ENCODE measurements around the gene NRG2.

Gene NRG2

GRCh38 chr5:139810341-139811273, 232.5 kb downstream of the NRG2 start:
- DNase-seq (ENCODE audit: low spot score), result no peak

DNA sequence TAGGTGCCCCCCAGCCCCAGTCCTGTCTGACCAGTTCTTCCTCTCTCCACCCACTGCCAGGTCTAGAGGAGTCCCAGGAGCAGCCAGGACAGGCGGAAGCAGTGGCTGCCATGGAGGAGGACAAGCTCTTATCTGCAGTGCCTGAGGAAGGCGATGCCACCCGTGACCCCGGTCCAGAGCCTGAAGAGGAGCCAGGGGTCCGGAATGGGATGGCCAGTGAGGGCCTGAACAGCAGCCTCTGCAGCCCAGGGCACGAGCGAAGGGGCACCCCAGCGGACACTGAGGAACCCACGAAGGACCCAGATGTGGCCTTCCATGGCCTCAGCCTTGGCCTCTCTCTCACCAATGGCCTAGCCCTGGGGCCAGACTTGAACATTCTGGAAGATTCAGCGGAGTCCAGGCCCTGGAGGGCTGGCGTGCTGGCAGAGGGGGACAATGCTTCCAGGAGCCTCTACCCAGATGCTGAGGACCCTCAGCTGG, 233.7 kb downstream of the NRG2 start:
- DNase-seq (ENCODE audit: low spot score), result no peak

- peak; percentile 84 for DNase-seq (ENCODE audit: low spot score)
Observed at GRCh38 chr5:139808481-139809330, 234.4 kb downstream of the NRG2 start.

GRCh38 chr5:139807647-139808030, 235.5 kb downstream of the NRG2 start:
- no peak for DNase-seq (ENCODE audit: low spot score)

DNA sequence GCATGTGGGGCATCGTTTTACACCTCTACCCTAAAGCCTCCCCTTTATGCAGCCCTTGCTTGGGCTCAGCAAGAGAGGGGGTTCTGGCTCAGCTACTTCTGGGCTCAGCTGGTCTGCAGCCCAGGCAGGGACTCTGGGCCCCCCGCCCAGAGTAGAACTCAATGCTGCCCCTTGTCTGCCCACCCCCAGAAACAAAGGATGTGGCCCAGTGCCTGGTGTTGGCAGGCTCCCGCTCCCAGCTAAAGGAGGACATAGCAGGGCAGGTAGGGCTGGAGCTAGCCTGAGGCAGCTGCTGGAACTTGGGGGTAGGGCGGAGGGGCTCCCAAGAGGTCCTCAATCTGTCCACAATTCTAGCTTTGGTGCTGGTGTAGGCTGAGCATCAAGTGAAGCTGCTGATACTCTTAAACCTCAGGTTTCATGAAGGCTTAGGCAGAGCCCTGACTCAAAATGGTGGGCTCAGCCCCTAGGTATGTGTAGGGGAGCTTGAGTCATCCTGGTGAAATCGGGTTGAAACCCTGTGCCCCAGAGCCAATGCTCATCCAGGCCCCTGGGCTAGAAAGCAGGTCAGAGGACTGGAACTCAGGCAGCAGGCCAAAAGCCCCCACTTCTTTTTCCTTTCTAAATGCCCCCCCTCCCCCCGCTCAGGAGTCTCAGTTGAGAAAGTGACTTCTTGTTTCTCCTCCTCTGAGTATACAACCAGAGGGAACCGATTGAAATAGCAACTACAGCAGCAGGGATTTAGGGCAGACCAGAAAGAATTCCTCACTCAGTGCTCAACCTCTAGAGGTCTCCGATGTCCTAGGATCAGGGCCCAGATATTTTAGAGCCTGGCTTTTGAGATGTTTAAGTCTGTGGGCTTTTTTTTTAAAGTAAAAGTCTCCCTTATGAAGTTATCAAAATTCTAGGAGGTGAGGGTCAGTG, 236.1 kb downstream of the NRG2 start:
- DNase-seq (ENCODE audit: low spot score), result no peak

DNA sequence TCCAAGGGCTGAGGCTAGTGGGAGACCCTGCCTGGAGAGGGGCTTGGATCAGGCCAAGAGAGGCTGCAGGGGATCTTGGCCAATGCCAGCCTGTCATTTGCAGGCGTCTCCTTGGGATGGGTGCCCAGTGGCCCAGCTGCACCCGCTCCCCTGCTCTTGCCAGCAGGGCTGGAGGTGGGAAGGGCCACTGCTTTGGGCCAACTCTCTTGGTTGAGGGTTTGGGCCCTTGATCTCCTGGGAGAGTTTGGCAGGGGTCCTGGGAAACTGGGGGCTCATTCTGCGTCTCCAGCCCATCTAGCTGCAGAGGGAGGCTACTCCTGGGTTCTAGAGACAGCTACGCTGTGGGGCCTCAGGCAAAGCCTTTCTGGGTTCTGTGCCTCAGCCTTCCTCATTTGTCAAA, 237.0 kb downstream of the NRG2 start:
- no peak for DNase-seq (ENCODE audit: low spot score)

GRCh38 chr5:139805545-139805944, 237.6 kb downstream of the NRG2 start:
- DNase-seq (ENCODE audit: low spot score), result no peak

GRCh38 chr5:139804800-139805397, 238.2 kb downstream of the NRG2 start:
- no peak for DNase-seq (ENCODE audit: low spot score)

GRCh38 chr5:139803978-139804377, 239.1 kb downstream of the NRG2 start:
- no peak for DNase-seq (ENCODE audit: low spot score)

GRCh38 chr5:139799359-139799758, 243.7 kb downstream of the NRG2 start:
- DNase-seq (ENCODE audit: low spot score), result no peak

DNA sequence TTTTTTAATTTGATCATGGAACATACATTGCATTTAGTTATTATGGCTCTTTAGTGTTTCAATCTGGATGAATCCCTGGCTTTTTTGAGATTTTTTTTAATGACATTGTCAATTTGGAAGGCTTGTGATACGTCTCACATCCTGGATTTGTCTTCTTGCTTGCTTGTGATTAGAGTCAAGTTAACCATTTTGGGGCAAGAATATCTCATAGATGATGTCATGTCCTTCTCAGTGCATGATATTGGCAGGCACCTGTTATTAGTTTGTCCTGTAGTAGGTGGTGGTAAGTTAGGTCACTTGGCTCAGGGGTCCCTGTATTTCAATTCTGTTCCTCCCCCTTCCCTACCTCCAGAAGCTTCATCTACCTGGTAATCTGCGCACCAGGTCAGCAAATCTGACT, 244.2 kb downstream of the NRG2 start:
- DNase-seq (ENCODE audit: low spot score), result no peak

DNA sequence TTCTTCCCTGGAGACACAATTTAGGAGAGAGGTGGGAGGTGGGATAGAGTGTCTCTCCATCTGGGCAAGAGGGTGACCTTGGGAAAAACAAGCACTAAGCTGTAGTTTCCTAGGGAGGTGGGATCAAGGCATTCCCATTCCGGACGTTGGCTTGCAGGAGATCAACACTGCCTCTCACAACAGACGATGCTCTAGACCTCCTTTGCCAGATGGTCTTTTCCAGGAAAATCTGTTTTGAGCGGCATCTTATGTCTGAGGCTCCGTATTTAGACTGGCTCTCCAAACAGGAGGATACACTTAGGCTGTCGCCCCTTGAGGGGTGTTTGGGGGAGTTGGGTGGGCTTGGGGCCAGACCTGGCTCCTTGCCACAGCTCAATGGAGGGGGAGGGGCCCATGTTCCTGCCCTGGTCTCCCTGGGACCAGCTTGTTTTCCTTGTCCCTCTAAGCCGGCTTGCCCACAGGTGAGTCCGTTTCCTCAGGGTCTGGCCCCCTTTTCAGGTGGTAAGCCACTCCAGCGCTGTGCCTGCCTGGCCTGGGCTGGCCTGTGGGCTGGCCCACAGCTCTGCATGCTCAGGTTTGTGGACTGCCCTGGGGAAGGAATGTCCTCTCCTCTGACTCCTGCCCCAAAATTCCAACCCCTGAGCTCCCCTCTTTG, 245.1 kb downstream of the NRG2 start:
- no peak for DNase-seq (ENCODE audit: low spot score)

- DNase-seq (ENCODE audit: low spot score), result no peak
Observed at GRCh38 chr5:139797335-139797734, 245.8 kb downstream of the NRG2 start.

Data from AG08396 (cell line).